Activated CD8-positive, alpha-beta T cell treated with anti-CD3 and anti-CD28 coated beads for 36 hours (primary cell): ENCODE results near the gene CTBP2. TPM values are rescaled to one million over a fixed set of nuclear protein-coding genes. Genes with fewer than 3 reads are reported as not detected.

Experiments
- ATAC-seq: fragments of 200-7000 bp; cut with Tn5 transposase; one replicate; pipeline ENCODE4 v1.10.0; 2021; ENCODE audit warnings: mild to moderate bottlenecking, moderate library complexity
- CTCF ChIA-PET: fragments of 350-600 bp; sonication (Branson Sonifier 250); formaldehyde crosslinking; loops from one replicate; lab custom pipeline; 2021; ENCODE audit warnings: antibody characterized with exemption; lab: Charles Lee
- POLR2A ChIA-PET: fragments of 350-600 bp; sonication (Branson Sonifier 250); formaldehyde crosslinking; loops from one replicate; lab custom pipeline; 2021; ENCODE audit warnings: antibody characterized with exemption; lab: Charles Lee
- DNase-seq: peaks from one replicate; pipeline ENCODE4 v3.0.0-alpha.2; 2020
- H3K27ac Mint-ChIP-seq: one replicate; pipeline ENCODE4 v1.8.0; 2021; ENCODE audit warnings: mild to moderate bottlenecking, mixed read lengths
- H3K27me3 Mint-ChIP-seq: one replicate; pipeline ENCODE4 v1.8.0; 2021; ENCODE audit warnings: mixed read lengths
- H3K36me3 Mint-ChIP-seq: one replicate; pipeline ENCODE4 v1.8.0; 2021; ENCODE audit warnings: low read depth, mixed read lengths
- H3K4me1 Mint-ChIP-seq: one replicate; pipeline ENCODE4 v1.8.0; 2021; ENCODE audit warnings: low read depth, mixed read lengths
- H3K4me3 Mint-ChIP-seq: one replicate; pipeline ENCODE4 v1.8.0; 2021; ENCODE audit warnings: mild to moderate bottlenecking, moderate library complexity, mixed read lengths
- H3K9me3 Mint-ChIP-seq: one replicate; pipeline ENCODE4 v1.8.0; 2021; ENCODE audit warnings: mixed read lengths
- intact Hi-C: fragments of 100-400 bp; cut with micrococcal nuclease; formaldehyde crosslinking; loops from one replicate; pipeline ENCODE4 v1.10.0; 2022
- total RNA-seq, 2 experiments: library from RNA; stranded (reverse); gene quantifications; one replicate each; pipeline ENCODE4 v1.2.3, GENCODE V29; 2021
- TF ChIP-seq, protein P1 (sequence below): fragments of 200-600 bp; IDR thresholded peaks from one replicate; pipeline ENCODE4 v1.8.0; 2022; ENCODE audit warnings: antibody characterized with exemption, mild to moderate bottlenecking

The CTBP2 gene
- total RNA-seq, 2 experiments from 2014 or later = 0.60 to 0.88 TPM

DNA sequence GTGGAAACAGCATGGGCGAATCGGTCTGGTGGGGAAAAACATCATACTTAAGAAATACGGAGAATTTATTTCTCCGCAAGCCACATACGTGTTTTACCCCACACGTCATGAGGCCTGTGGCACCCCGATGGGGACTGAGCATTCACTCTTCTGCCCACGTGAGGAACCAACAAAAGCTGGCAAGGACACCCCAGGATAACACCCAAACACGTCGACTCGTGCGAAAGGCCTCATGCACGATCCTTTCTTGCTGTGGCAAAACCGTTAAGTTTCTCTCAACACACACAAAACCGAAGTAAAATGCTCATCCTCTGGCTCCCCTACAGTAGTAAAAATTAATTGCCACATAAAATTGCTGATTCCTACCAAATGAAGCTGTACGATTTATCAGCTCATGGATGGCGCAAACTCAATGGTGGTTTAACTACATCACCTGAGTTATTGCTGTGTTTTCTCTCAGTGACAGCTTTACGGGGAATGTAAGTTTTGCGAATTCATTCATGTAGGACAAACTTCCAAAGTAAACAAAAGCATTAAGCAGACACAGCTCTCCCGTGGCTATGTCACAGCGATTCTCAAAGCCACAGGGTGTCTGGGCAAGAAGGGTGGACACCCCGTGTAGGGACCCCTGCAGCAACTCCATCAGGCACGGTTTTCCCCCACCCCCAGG, 97.0 kb downstream of the CTBP2 start:
- no peak overlapping the region for H3K27ac Mint-ChIP-seq
- no peak for ATAC-seq
- H3K4me3 Mint-ChIP-seq = no peak overlapping the region
- TF ChIP-seq, protein P1, sequence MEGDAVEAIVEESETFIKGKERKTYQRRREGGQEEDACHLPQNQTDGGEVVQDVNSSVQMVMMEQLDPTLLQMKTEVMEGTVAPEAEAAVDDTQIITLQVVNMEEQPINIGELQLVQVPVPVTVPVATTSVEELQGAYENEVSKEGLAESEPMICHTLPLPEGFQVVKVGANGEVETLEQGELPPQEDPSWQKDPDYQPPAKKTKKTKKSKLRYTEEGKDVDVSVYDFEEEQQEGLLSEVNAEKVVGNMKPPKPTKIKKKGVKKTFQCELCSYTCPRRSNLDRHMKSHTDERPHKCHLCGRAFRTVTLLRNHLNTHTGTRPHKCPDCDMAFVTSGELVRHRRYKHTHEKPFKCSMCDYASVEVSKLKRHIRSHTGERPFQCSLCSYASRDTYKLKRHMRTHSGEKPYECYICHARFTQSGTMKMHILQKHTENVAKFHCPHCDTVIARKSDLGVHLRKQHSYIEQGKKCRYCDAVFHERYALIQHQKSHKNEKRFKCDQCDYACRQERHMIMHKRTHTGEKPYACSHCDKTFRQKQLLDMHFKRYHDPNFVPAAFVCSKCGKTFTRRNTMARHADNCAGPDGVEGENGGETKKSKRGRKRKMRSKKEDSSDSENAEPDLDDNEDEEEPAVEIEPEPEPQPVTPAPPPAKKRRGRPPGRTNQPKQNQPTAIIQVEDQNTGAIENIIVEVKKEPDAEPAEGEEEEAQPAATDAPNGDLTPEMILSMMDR = peak; percentile 14
- no peak for DNase-seq
- intact Hi-C loops = no loop called here
- ChIA-PET CTCF (interaction anchor here (1.1 to 5.0 kb wide), 3 partner anchors 16 to 298 kb away, joined by 3 to 32 read pairs (median 4); no protein-coding TSS in a partner anchor), POLR2A (no interaction called here)
- H3K9me3 Mint-ChIP-seq = no peaks in the 10 kb centered on the region
- no peaks in the 10 kb centered on the region for H3K36me3 Mint-ChIP-seq
- H3K27me3 Mint-ChIP-seq = peaks cover 33% of the 10 kb centered on the region
- peaks cover 15% of the 10 kb centered on the region for H3K4me1 Mint-ChIP-seq

DNA sequence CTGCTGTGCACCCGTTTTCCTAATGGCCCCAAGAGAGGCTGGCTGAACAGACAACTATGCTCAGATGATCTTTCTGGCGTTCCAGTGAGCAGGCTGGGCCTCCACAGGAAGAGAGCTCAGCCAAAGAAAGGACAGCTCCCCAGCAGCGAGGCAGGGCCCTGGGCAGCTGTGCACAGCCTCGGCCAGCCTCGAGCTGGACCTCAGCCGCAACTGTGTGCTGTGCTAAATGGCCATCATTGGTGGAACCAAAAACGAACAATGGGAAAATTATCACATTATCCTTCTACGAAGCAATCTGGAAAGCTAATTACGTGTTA, 97.5 kb downstream of the CTBP2 start:
- intact Hi-C loops = no loop called here
- Mint-ChIP-seq H3K4me1 (peaks cover 15% of the 10 kb centered on the region), H3K4me3 (no peak overlapping the region), H3K36me3 (no peaks in the 10 kb centered on the region), H3K27me3 (peaks cover 37% of the 10 kb centered on the region), H3K27ac (no peak overlapping the region), H3K9me3 (no peaks in the 10 kb centered on the region)
- TF ChIP-seq, protein P1 = no peak
- CTCF ChIA-PET = interaction anchor here (1.6 to 5.0 kb wide), 2 partner anchors 16 to 297 kb away, joined by 4 to 32 read pairs; no protein-coding TSS in a partner anchor
- POLR2A ChIA-PET = no interaction called here
- ATAC-seq = no peak
- no peak for DNase-seq

DNA sequence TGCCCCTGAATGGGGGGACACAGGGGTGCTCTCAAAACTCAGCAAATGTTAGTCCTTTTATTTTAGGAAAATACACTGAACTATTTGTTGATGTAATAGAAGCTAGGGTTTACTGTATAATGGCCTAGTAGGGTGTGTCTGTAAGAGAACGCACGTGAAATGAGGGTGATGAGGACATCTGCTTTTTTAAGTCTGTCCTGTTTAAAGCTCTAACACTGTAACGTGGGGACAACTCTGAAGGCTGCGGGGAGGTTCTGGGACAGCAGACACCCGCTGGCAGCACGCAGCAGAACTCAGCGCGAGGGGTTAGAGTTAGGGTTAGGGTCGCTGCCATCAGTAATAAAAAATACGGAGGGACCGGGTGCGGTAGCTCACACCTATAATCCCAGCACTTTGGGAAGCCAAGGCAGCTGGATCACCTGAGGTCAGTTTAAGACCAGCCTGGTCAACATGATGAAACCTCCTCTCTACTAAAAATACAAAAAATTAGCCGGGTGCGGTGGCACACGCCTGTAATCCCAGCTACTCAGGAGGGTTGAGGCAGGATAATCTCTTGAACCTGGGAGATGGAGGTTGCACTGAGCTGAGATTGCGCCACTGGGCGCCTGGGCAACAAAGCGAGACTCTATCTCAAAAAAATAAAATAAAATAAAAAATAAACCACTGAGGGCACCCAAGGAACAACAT, 98.0 kb downstream of the CTBP2 start:
- peaks cover 15% of the 10 kb centered on the region for H3K4me1 Mint-ChIP-seq
- CTCF ChIA-PET = interaction anchor here (1.6 to 5.0 kb wide), 2 partner anchors 15 to 297 kb away, joined by 4 to 32 read pairs; no protein-coding TSS in a partner anchor

DNA sequence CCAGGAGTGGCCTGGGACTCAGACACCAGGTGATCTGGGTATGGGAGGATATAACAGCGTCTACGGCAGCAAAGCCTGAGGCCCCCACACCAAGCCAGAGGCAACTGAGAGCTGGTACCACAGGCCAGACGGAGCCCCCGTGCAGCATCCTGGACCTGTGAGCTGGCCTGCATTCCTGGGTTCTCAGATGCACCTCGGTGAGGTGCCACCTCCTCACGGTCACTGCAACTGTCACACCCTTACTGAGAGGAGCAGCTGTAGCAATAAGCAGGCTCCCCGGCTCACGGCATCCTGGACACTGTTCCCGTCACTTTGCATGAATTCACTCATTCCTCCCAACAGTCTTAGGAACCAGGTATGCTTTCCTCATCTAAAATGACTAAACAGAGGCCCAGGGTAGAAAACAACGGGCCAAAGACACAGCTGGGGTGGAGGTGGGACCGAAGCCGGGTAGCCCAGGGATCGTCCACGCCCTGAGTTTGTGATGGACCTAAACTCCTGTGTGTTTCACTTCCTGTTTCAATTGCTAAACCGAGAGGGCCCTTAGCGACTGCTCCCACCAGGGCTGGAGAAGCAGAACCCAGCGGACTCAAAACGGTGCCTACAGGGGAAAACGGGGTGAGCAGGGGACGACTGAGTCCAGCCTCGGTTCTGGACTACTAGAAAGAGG, 98.7 kb downstream of the CTBP2 start:
- no peaks in the 10 kb centered on the region for H3K9me3 Mint-ChIP-seq
- POLR2A ChIA-PET = no interaction called here
- intact Hi-C loops = no loop called here

More for the DNA sequence above, 98.0 kb downstream of the CTBP2 start:
- peaks cover 37% of the 10 kb centered on the region for H3K27me3 Mint-ChIP-seq
- H3K27ac Mint-ChIP-seq = no peak overlapping the region
- DNase-seq (no peak), ATAC-seq (no peak)
- intact Hi-C loops = no loop called here
- POLR2A ChIA-PET = no interaction called here
- H3K4me3 Mint-ChIP-seq = no peak overlapping the region
- no peaks in the 10 kb centered on the region for H3K9me3 Mint-ChIP-seq
- TF ChIP-seq, protein P1 = no peak
- H3K36me3 Mint-ChIP-seq = no peaks in the 10 kb centered on the region

More for the DNA sequence above, 98.7 kb downstream of the CTBP2 start:
- peaks cover 15% of the 10 kb centered on the region for H3K4me1 Mint-ChIP-seq
- H3K36me3 Mint-ChIP-seq = no peaks in the 10 kb centered on the region
- H3K4me3 Mint-ChIP-seq = no peak overlapping the region
- no peak for DNase-seq
- TF ChIP-seq, protein P1 = no peak
- CTCF ChIA-PET = interaction anchor here (0.8 to 5.0 kb wide), 3 partner anchors 14 to 42 kb away, joined by 3 to 32 read pairs (median 4); no protein-coding TSS in a partner anchor
- no peak for ATAC-seq
- peaks cover 36% of the 10 kb centered on the region for H3K27me3 Mint-ChIP-seq
- no peak overlapping the region for H3K27ac Mint-ChIP-seq
